Endometrial microvascular endothelial cells (primary cell): Measurements from ENCODE around the gene EIF4E. TPM values are rescaled to one million over a fixed set of nuclear protein-coding genes. Genes with fewer than 3 reads are reported as not detected.
"Not testable (repeated sequence)": the region's sequence is repeated elsewhere in the genome, so short reads cannot be mapped to it uniquely, and the experiment has no call there.

Experiments
- in situ Hi-C: cut with HindIII; loops from 2 replicates; pipeline ENCODE4 v1.10.0; 2017; ENCODE audit warnings: low sequenced_read_pairs, low pct_unique_long_range_greater_than_20kb; ENCODE audit errors: inconsistent ontology term
- total RNA-seq: library from RNA; depleted of rRNA; stranded (reverse); fragments of >200 nt; gene quantifications from one replicate; pipeline ENCODE4 v1.2.3, GENCODE V29; 2015; ENCODE audit errors: inconsistent ontology term

Gene EIF4E
- total RNA-seq, 1 donor from 2014 or later = 123 TPM

DNA sequence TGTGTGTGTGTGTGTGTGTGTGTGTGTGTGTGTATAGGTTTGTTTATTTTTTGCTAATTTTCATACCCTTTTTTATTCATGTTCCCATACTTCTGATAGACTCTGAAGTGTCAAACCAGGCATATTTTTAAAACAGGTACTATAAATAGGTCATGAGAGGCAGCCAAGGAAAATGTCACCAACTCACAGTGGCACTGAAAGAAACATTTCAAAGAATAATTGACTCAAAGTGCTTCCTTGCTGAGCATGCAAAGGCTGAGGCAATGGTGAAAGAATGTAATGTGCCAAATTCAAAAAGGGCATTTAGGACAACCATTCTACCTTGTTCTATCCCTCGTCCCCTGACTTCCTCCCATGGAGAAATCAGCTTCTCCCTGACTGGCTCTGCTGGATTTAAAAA is 95.5 kb downstream of the EIF4E start:
- in situ Hi-C loops = no loop called here

DNA sequence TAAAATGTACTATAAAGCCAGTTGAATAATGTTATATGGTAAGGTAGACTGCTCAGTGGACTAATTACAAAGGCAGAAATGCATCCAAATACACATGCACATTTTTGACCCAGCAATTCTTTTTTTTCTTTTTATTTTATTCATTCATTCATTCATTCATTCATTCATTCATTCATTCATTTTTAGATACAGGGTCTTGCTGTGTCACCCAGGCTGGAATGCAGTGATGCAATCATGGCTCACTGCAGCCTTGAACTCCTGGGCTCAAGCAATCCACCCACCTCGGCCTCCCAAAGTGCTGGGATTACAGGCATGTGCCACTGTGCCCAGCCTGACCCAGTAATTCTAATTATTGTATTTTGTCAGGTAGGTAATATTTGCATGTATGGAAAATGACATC is 97.9 kb downstream of the EIF4E start:
- in situ Hi-C loops = not testable (repeated sequence)

Other genes with a start within 250 kb of the EIF4E start
- gene METAP1, start 66.6 kb upstream of the EIF4E start, total RNA-seq = 84.5 TPM
- gene ADH5, start 159.7 kb upstream of the EIF4E start, total RNA-seq = 139 TPM
- not detected for gene ADH4, start 215.2 kb upstream of the EIF4E start, total RNA-seq